ENCODE data around the gene EOMES.

EOMES gene

GRCh38 chr3:27667751-27668150, 54.4 kb downstream of the EOMES start:
- no peak overlapping the region for H3K4me3 ChIP-seq
- no peak for TF ChIP-seq Cebpa-rat (IDR thresholded peaks at IDR 0.05)
- H3K9ac ChIP-seq: no peak overlapping the region
- H3K27ac ChIP-seq: no peak overlapping the region
- no peaks in the 10 kb centered on the region for H3K27me3 ChIP-seq
- peak overlapping the region in 2 of 11 experiments; percentile 89 to 92; a peak in 4 of 22 replicates for H3K4me2 ChIP-seq
- H4K20me1 ChIP-seq: no peaks in the 10 kb centered on the region
- peaks cover 0 to 9% (median 0%) of the 10 kb centered on the region in 11 experiments; a peak in 4 of 22 replicates for H3K9me3 ChIP-seq (replicated peaks in 1 of 11)
- no peaks in the 10 kb centered on the region for H3K36me3 ChIP-seq
- peaks cover 11 to 51% (median 16%) of the 10 kb centered on the region in 10 experiments for H3K4me1 ChIP-seq

GRCh38 chr3:27666708-27667107, 55.4 kb downstream of the EOMES start:
- H3K36me3 ChIP-seq: no peaks in the 10 kb centered on the region
- peak overlapping the region; percentile 36 to 96 (median 84) for H3K27ac ChIP-seq
- peaks cover 0 to 11% (median 0%) of the 10 kb centered on the region in 11 experiments; a peak in 2 of 22 replicates for H3K9me3 ChIP-seq (replicated peaks in 1 of 11)
- peak overlapping the region in 7 of 10 experiments; percentile 27 to 49 (median 39); a peak in 10 of 20 replicates for H3K4me3 ChIP-seq
- H3K9ac ChIP-seq: peak overlapping the region in 10 of 11 experiments; percentile 53 to 89 (median 75); a peak in 20 of 22 replicates
- TF ChIP-seq Cebpa-rat (IDR thresholded peaks at IDR 0.05): no peak
- H3K4me1 ChIP-seq: peaks cover 11 to 62% (median 16%) of the 10 kb centered on the region in 10 experiments
- H3K27me3 ChIP-seq: no peaks in the 10 kb centered on the region
- peak overlapping the region; percentile 62 to 92 (median 78) for H3K4me2 ChIP-seq
- no peaks in the 10 kb centered on the region for H4K20me1 ChIP-seq

GRCh38 chr3:27666272-27666671, 55.9 kb downstream of the EOMES start:
- Histone ChIP-seq H3K4me3 (peak overlapping the region in 7 of 10 experiments; percentile 27 to 49 (median 39); a peak in 10 of 20 replicates), H3K27me3 (no peaks in the 10 kb centered on the region), H3K27ac (peak overlapping the region; percentile 36 to 96 (median 84)), H3K9me3 (replicated peaks in 1 of 11) (peaks cover 0 to 11% (median 0%) of the 10 kb centered on the region in 11 experiments; a peak in 2 of 22 replicates), H4K20me1 (no peaks in the 10 kb centered on the region), H3K36me3 (no peaks in the 10 kb centered on the region), H3K4me2 (peak overlapping the region; percentile 62 to 92 (median 78)), H3K9ac (peak overlapping the region in 10 of 11 experiments; percentile 53 to 89 (median 75); a peak in 20 of 22 replicates), H3K4me1 (peaks cover 11 to 66% (median 16%) of the 10 kb centered on the region in 10 experiments)
- no peak for TF ChIP-seq Cebpa-rat (IDR thresholded peaks at IDR 0.05)

Measured in BLaER1 treated with 17β-estradiol and CSF1 and Interleukin-3, amounts not matched to agents 10 nM and 100 nM (cell line).